ENCODE data around the gene CSF1R.

GRCh38 chr5:150073677-150074076, 12.7 kb downstream of the CSF1R start:
- TF ChIP-seq CTCF (IDR thresholded peaks at IDR 0.05 in 4 of 5, conservative IDR thresholded peaks at IDR 0.05 in 1 of 5) (no peak), POLR2A (IDR thresholded peaks at IDR 0.05) (no peak)
